DOHH2 (cell line): Measurements from ENCODE around the gene GNAT1.

ENCODE experiments used
- H3F3A ChIP-seq: fragments of 200-600 bp; sonication (generic), shearing (Covaris generic); 2 replicates; pipeline ENCODE4 v1.6.0; 2016; ENCODE audit warnings: antibody characterized with exemption, mild to moderate bottlenecking; ENCODE audit not compliant: control insufficient read depth, insufficient read depth
- H3K27ac ChIP-seq: fragments of 200-600 bp; sonication (generic); 2 replicates; pipeline ENCODE4 v1.5.1; 2014; ENCODE audit warnings: low read depth, mild to moderate bottlenecking, low read length, moderate library complexity
- H3K27me3 ChIP-seq: fragments of 200-600 bp; sonication (generic); 2 replicates; pipeline ENCODE4 v1.6.1; 2014; ENCODE audit warnings: mild to moderate bottlenecking, low read length, mixed read lengths; ENCODE audit not compliant: control insufficient read depth
- H3K36me3 ChIP-seq: fragments of 200-600 bp; sonication (generic); 2 replicates; pipeline ENCODE4 v1.6.1; 2014; ENCODE audit warnings: mild to moderate bottlenecking, low read length, moderate library complexity, mixed read lengths; ENCODE audit not compliant: control insufficient read depth
- H3K4me1 ChIP-seq: fragments of 200-600 bp; sonication (generic); 2 replicates; pipeline ENCODE4 v1.6.1; 2014; ENCODE audit warnings: mild to moderate bottlenecking, low read length, mixed read lengths; ENCODE audit not compliant: control insufficient read depth
- H3K4me2 ChIP-seq: fragments of 200-600 bp; sonication (generic); 2 replicates; pipeline ENCODE4 v1.6.0; 2014; ENCODE audit warnings: mild to moderate bottlenecking, low read length, moderate library complexity
- H3K4me3 ChIP-seq: fragments of 200-600 bp; sonication (generic); 2 replicates; pipeline ENCODE4 v1.5.1; 2014; ENCODE audit warnings: mild to moderate bottlenecking, low read length, mixed read lengths
- H3K79me2 ChIP-seq: fragments of 200-600 bp; sonication (generic); 2 replicates; pipeline ENCODE4 v1.6.1; 2014; ENCODE audit warnings: mild to moderate bottlenecking, low read length, mixed read lengths; ENCODE audit not compliant: control insufficient read depth
- H3K9me2 ChIP-seq: fragments of 200-600 bp; sonication (generic); replicated peaks from 2 replicates; pipeline ENCODE4 v1.6.1; 2014; ENCODE audit warnings: mild to moderate bottlenecking, low read length, mixed read lengths; ENCODE audit not compliant: control insufficient read depth
- H3K9me3 ChIP-seq: fragments of 200-600 bp; sonication (generic); 2 replicates; pipeline ENCODE4 v1.6.1; 2014; ENCODE audit warnings: antibody characterized with exemption, low read length, mixed read lengths; ENCODE audit not compliant: control insufficient read depth, insufficient read depth
- H4K20me1 ChIP-seq: fragments of 200-600 bp; sonication (generic); 2 replicates; pipeline ENCODE4 v1.6.0; 2014; ENCODE audit warnings: low read depth, mild to moderate bottlenecking, antibody characterized with exemption, low read length, moderate library complexity; ENCODE audit not compliant: control insufficient read depth, insufficient read depth
- CTCF ChIP-seq: fragments of 200-600 bp; sonication (generic); IDR thresholded peaks from one replicate; pipeline ENCODE4 v1.5.1; 2014; ENCODE audit warnings: antibody characterized with exemption, mild to moderate bottlenecking, low read depth, low read length; ENCODE audit not compliant: poor library complexity, severe bottlenecking
- EZH2phosphoT487 ChIP-seq: fragments of 200-600 bp; sonication (generic); IDR thresholded peaks from 2 replicates; pipeline ENCODE4 v1.6.1; 2017; ENCODE audit warnings: borderline replicate concordance, mild to moderate bottlenecking, antibody characterized with exemption, low read length, moderate library complexity, mixed read lengths

The GNAT1 gene

DNA sequence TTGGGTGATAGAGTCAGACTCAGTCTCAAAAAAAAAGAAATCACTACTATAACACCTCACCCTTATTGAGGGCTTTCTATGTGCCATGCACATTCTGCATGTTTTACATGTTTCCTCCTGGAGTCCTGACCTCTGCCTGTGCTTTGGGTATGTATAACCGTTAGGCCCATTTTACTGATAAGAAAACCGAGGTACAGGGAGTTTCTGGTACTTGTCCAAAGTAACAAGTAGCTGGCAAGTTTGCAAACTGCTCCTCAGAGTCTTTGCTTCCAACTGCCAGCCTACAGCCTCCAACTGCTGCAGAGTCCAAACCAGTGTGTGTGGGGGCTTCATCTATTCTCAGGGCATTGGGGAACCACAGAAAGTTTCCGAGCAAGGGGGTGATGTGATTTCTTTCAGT lies 40.9 kb downstream of the GNAT1 start:
- H3K4me1 ChIP-seq = peaks cover 43% of the 10 kb centered on the region

GRCh38 chr3:50233176-50233575 lies 41.8 kb downstream of the GNAT1 start:
- Histone ChIP-seq H3K4me2 (no peak overlapping the region), H3K4me1 (peaks cover 43% of the 10 kb centered on the region), H3K27me3 (no peaks in the 10 kb centered on the region), H3K4me3 (no peak overlapping the region), H3K27ac (no peak overlapping the region), H3K9me3 (no peaks in the 10 kb centered on the region), H4K20me1 (peaks cover 2% of the 10 kb centered on the region; the same call in 1 of the 2 replicates), H3K36me3 (peaks cover 5% of the 10 kb centered on the region), H3K79me2 (peaks cover 36% of the 10 kb centered on the region), H3K9me2 (no peaks in the 10 kb centered on the region), H3F3A (no peaks in the 10 kb centered on the region; the same call in 1 of the 2 replicates)
- TF ChIP-seq CTCF (no peak), EZH2phosphoT487 (no peak)

More for the DNA sequence above, 40.9 kb downstream of the GNAT1 start:
- Histone ChIP-seq H3F3A (no peaks in the 10 kb centered on the region; the same call in 1 of the 2 replicates), H3K27ac (no peak overlapping the region), H3K9me2 (no peaks in the 10 kb centered on the region), H3K9me3 (no peaks in the 10 kb centered on the region), H3K36me3 (peaks cover 3% of the 10 kb centered on the region), H3K4me3 (no peak overlapping the region), H3K79me2 (peaks cover 31% of the 10 kb centered on the region), H3K27me3 (no peaks in the 10 kb centered on the region), H3K4me2 (no peak overlapping the region), H4K20me1 (no peaks in the 10 kb centered on the region)
- TF ChIP-seq CTCF = no peak
- TF ChIP-seq EZH2phosphoT487 = no peak

DNA sequence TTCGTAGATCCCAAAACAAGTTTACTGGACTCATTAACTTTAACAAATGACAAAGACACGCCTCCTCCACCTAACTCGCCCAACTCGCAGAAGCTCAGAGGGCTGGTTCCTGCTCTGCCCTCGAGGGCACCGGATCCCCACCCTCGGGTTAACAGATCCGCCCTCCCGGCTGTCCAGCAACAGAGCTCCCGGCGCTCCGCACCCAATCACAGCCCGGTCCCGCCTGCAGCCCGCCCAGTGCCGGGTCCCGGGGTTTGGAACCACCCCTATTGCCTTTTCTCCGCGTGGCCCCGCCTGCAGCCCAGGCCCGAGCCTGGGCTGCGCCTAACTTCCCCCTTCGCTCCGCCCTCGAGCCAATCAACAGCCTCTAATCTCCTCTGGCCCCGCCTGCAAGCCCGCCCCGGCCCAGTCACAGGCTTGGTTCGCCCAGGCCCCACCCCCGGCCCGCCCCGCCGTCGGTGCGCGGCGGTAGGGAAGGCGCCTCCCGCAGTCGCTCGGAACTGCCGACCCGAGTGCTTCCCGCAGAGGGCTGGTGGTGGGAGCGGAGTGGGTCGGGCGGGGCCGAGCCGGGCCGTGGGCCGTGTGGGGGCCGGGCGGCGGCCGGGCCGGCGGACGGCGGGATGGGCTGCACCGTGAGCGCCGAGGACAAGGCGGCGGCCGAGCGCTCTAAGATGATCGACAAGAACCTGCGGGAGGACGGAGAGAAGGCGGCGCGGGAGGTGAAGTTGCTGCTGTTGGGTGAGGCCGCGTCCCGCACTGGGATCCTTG lies 44.5 kb downstream of the GNAT1 start, which contains the start of gene GNAI2:
Gene GNAI2 (plus strand): TSS at position 489 of the 768 bp plus-strand sequence. CDS start 132 bp downstream, at position 621.
- Histone ChIP-seq H3K4me2 (peak within 1 kb of the TSS; percentile 86), H3K4me1 (peaks cover 42% of the 10 kb centered on the region), H3K4me3 (peak within 1 kb of the TSS; percentile 79), H3K9me3 (no peaks in the 10 kb centered on the region), H3K9me2 (no peaks in the 10 kb centered on the region), H4K20me1 (peaks cover 7% of the 10 kb centered on the region; the same call in 1 of the 2 replicates), H3K27me3 (no peaks in the 10 kb centered on the region), H3K79me2 (peaks cover 48% of the 10 kb centered on the region), H3F3A (no peaks in the 10 kb centered on the region), H3K36me3 (peaks cover 28% of the 10 kb centered on the region), H3K27ac (peak within 1 kb of the TSS; percentile 40)
- TF ChIP-seq CTCF (no peak), EZH2phosphoT487 (no peak)
